ENCODE measurements around the gene GAGE12F.

DNA sequence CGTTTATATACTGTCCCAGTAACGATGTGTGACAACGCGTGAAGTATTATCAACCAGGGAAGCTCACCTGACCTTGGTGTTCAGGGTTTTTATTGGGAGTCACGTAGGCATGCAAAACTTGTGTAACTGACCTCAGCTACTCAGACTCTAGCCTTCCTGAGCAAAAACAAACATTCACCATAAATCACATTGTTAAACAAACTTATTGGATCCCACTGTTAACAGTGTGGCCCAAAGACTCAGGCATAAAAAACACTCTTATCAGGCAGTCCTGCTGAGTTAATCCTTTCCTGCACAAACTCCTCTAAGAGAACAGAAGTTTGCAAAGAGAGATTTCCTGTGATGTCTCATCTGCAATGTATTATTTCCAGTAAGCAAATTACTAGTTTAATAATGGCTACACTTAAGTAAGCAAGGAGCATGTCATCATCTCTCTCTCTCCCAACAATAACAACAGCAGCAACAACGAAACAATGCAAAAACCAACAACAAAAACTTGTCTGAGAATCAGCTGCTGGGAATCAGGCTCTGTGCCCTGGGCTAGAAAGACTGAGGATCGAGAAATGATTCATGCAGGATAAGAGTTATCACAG lies 50.2 kb downstream of the GAGE12F start:
- TF ChIP-seq, protein P1, sequence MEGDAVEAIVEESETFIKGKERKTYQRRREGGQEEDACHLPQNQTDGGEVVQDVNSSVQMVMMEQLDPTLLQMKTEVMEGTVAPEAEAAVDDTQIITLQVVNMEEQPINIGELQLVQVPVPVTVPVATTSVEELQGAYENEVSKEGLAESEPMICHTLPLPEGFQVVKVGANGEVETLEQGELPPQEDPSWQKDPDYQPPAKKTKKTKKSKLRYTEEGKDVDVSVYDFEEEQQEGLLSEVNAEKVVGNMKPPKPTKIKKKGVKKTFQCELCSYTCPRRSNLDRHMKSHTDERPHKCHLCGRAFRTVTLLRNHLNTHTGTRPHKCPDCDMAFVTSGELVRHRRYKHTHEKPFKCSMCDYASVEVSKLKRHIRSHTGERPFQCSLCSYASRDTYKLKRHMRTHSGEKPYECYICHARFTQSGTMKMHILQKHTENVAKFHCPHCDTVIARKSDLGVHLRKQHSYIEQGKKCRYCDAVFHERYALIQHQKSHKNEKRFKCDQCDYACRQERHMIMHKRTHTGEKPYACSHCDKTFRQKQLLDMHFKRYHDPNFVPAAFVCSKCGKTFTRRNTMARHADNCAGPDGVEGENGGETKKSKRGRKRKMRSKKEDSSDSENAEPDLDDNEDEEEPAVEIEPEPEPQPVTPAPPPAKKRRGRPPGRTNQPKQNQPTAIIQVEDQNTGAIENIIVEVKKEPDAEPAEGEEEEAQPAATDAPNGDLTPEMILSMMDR (conservative IDR thresholded peaks at IDR 0.05; ENCODE audit: low read depth, low read length), result no peak
- no peak for TF ChIP-seq EZH2 (IDR thresholded peaks at IDR 0.05; ENCODE audit: borderline replicate concordance, low read depth, low read length, poor library complexity, severe bottlenecking)

Measured in A673 (cell line).